ENCODE results near the gene LAMC1.

- TF ChIP-seq, protein P1, sequence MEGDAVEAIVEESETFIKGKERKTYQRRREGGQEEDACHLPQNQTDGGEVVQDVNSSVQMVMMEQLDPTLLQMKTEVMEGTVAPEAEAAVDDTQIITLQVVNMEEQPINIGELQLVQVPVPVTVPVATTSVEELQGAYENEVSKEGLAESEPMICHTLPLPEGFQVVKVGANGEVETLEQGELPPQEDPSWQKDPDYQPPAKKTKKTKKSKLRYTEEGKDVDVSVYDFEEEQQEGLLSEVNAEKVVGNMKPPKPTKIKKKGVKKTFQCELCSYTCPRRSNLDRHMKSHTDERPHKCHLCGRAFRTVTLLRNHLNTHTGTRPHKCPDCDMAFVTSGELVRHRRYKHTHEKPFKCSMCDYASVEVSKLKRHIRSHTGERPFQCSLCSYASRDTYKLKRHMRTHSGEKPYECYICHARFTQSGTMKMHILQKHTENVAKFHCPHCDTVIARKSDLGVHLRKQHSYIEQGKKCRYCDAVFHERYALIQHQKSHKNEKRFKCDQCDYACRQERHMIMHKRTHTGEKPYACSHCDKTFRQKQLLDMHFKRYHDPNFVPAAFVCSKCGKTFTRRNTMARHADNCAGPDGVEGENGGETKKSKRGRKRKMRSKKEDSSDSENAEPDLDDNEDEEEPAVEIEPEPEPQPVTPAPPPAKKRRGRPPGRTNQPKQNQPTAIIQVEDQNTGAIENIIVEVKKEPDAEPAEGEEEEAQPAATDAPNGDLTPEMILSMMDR (IDR thresholded peaks at IDR 0.05; ENCODE audit: poor library complexity), result no peak
- TF ChIP-seq EZH2 (IDR thresholded peaks at IDR 0.05; ENCODE audit: borderline replicate concordance) (no peak), EZH2phosphoT487 (IDR thresholded peaks at IDR 0.05; ENCODE audit: low read depth, severe bottlenecking, unreplicated experiment) (no peak)
Measured at GRCh38 chr1:183137782-183138181, 114.6 kb downstream of the LAMC1 start.

Data from hepatocyte (in vitro differentiated cells).